Measurements from ENCODE around the gene SLC9A9. TPM values are rescaled to one million over a fixed set of nuclear protein-coding genes. Genes with fewer than 3 reads are reported as not detected.

The SLC9A9 gene
- total and polyA plus RNA-seq, 9 of the 15 experiments (the other 6 are each of a cell fraction or from before 2014, with no cell fraction given): 0.03 to 0.13 TPM; not detected in 7

- H3K4me3 ChIP-seq: no peak overlapping the region
- CTCF ChIA-PET (ENCODE audit: low intra/inter-chr PET ratio): no interaction called here
- DNase-seq (ENCODE audit: extremely low read depth in 1 of 4, low spot score in 3 of 4) (no peak), ATAC-seq (no peak), FAIRE-seq (no peak)
- H4K20me1 ChIP-seq (replicated peaks; ENCODE audit: control insufficient read depth, insufficient read depth, low read length): no peaks in the 10 kb centered on the region
- no TSS peak for BruUV-seq (replicated peaks)
- H3K4me1 ChIP-seq (replicated peaks in 1 of 2; ENCODE audit: control insufficient read depth in 2 of 2, insufficient read depth in 2 of 2, low read length in 2 of 2): no peaks in the 10 kb centered on the region
- no peak overlapping the region for H3K27ac ChIP-seq (ENCODE audit: extremely low read depth, low read depth, low read length)
- POLR2A ChIA-PET: no interaction called here
- WGBS (ENCODE audit: insufficient coverage, low coverage, missing lambda C conversion rate): 0% methylated on average over 2 of the region's 2 CpGs
- intact Hi-C loops (cut with micrococcal nuclease) (no loop called here), in situ Hi-C loops (cut with MboI) (no loop called here)
- no peaks in the 10 kb centered on the region for H3K27me3 ChIP-seq (ENCODE audit: control insufficient read depth in 2 of 2, insufficient read depth in 2 of 2, low read length in 2 of 2)
- H2AFZ ChIP-seq (ENCODE audit: low read depth, low read length): no peak overlapping the region
- no peak for TF ChIP-seq SNAPC5 (CRISPR knock-in tag; IDR thresholded peaks at IDR 0.05)
- no peak for TF ChIP-seq CBX3 (IDR thresholded peaks at IDR 0.05; ENCODE audit: borderline replicate concordance in 1 of 2, low read length in 2 of 2)
- no peak for TF ChIP-seq ZNF76 (CRISPR knock-in tag; IDR thresholded peaks at IDR 0.05; ENCODE audit: borderline replicate concordance)
- TF ChIP-seq ZNF318 (IDR thresholded peaks at IDR 0.05; ENCODE audit: borderline replicate concordance in 1 of 2, low read depth in 1 of 2): no peak
- TF ChIP-seq ELK1 (CRISPR knock-in tag; IDR thresholded peaks at IDR 0.05): no peak
- no peak for TF ChIP-seq ZNF586 (CRISPR knock-in tag; conservative IDR thresholded peaks at IDR 0.05)
- no peak for TF ChIP-seq BMI1 (IDR thresholded peaks at IDR 0.05; ENCODE audit: low read length)
- TF ChIP-seq FOXK2 (conservative IDR thresholded peaks at IDR 0.05 in 1 of 2, IDR thresholded peaks at IDR 0.05 in 1 of 2; ENCODE audit: low read depth in 2 of 2): no peak
- H3K36me3 ChIP-seq (ENCODE audit: control insufficient read depth, insufficient read depth, low read length): no peaks in the 10 kb centered on the region
- H3K9me1 ChIP-seq (ENCODE audit: control insufficient read depth, insufficient read depth, low read length): no peaks in the 10 kb centered on the region
- H3K79me2 ChIP-seq (ENCODE audit: control insufficient read depth, insufficient read depth, low read length): no peaks in the 10 kb centered on the region
- no peak overlapping the region for H3K9ac ChIP-seq (ENCODE audit: insufficient read depth in 1 of 2, low read depth in 2 of 2, low read length in 2 of 2)
- no peaks in the 10 kb centered on the region for H3K9me3 ChIP-seq (replicated peaks; ENCODE audit: control insufficient read depth, insufficient read depth, low read depth, low read length)
- no peak overlapping the region for H3K4me2 ChIP-seq (ENCODE audit: insufficient read depth, low read length)
These were observed 77.9 kb downstream of the SLC9A9 start for GRCh38 chr3:143770391-143770790.
